ENCODE data around the gene SAA1. TPM values are rescaled to one million over a fixed set of nuclear protein-coding genes. Genes with fewer than 3 reads are reported as not detected.
"Not testable (repeated sequence)": the region's sequence is repeated elsewhere in the genome, so short reads cannot be mapped to it uniquely, and the experiment has no call there.

The SAA1 gene
- polyA plus RNA-seq, 3 donors, result not detected

DNA sequence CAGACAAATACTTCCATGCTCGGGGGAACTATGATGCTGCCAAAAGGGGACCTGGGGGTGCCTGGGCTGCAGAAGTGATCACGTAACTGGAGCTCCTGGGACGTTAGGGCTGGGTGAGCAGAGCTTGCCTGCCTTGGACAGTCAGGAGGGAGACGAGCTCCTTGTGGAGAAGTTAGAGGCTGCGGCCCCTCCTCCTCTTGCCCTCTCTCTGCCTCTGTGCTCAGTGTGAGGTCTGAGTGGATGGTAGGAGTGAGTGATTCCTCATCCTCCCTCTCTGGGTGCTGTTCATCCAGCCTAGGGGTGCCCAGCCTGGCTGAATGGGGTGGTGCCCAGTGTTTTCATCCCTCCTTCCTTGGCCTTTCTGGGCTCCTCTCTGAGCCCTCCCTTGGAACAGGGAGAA is 3.2 kb downstream of the SAA1 start:
- DNase-seq; H3K9ac ChIP-seq (ENCODE audit: insufficient read depth, low read length, poor library complexity, severe bottlenecking); H3K9me3 ChIP-seq (replicated peaks in 1 of 2; ENCODE audit: control insufficient read depth in 1 of 2, insufficient read depth in 1 of 2, low read length in 2 of 2); H2AFZ ChIP-seq (ENCODE audit: insufficient read depth, low read depth, low read length, poor library complexity, severe bottlenecking); H3K27me3 Mint-ChIP-seq (ENCODE audit: low read depth in 3 of 3); H3K4me3 Mint-ChIP-seq; H3K27ac ChIP-seq (ENCODE audit: low read depth in 1 of 2, low read length in 2 of 2); H3K36me3 ChIP-seq (replicated peaks in 1 of 2; ENCODE audit: control insufficient read depth in 1 of 2, insufficient read depth in 2 of 2, low read length in 2 of 2); H3K9me3 Mint-ChIP-seq; H3K36me3 Mint-ChIP-seq; intact Hi-C loops (cut with micrococcal nuclease); H3K4me2 ChIP-seq (replicated peaks; ENCODE audit: extremely low read depth, low read length, poor library complexity, severe bottlenecking); H3K4me3 ChIP-seq (replicated peaks in 1 of 3; ENCODE audit: low read depth in 2 of 3, low read length in 3 of 3); H4K20me1 ChIP-seq (ENCODE audit: insufficient read depth, low read length); H3K79me2 ChIP-seq (ENCODE audit: insufficient read depth, low read length); H3K27me3 ChIP-seq (ENCODE audit: control insufficient read depth in 2 of 2, insufficient read depth in 2 of 2, low read length in 2 of 2): not testable (repeated sequence)
- peaks cover 24% of the 10 kb centered on the region for H3K4me1 Mint-ChIP-seq
- peak overlapping the region in 1 of 7 donors; percentile 5 for H3K27ac Mint-ChIP-seq
- H3K4me1 ChIP-seq (ENCODE audit: control insufficient read depth in 1 of 2, insufficient read depth in 2 of 2, low read length in 2 of 2), result peaks cover 6 to 13% of the 10 kb centered on the region in 2 donors
- no CpG with 5 or more reads among the region's 5 CpGs for WGBS (ENCODE audit: insufficient coverage)

DNA sequence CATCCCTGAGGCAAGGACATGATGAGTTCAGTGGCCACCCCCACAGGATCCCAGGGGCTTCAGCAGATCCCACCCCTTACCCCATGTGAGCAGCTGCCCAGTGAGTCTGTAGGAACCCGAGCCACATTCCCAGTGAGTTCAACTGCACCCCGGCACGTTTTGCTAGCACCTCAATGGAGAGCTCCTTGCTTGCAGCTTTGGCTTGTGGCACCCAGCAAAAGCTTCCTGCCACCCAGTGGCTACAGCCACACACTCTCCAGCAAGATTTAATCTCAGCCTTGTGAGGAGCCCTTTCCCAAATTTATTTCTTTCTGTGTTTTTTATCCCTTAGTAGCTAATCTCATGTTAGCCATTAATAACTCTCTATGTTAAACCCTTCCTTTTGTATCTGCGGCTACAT is 4.0 kb downstream of the SAA1 start:
- Histone ChIP-seq H3K36me3 (replicated peaks in 1 of 2; ENCODE audit: control insufficient read depth in 1 of 2, insufficient read depth in 2 of 2, low read length in 2 of 2) (no peaks in the 10 kb centered on the region), H3K79me2 (ENCODE audit: insufficient read depth, low read length) (no peaks in the 10 kb centered on the region), H3K4me1 (ENCODE audit: control insufficient read depth in 1 of 2, insufficient read depth in 2 of 2, low read length in 2 of 2) (peaks cover 5 to 10% of the 10 kb centered on the region in 2 donors), H3K9me3 (replicated peaks in 1 of 2; ENCODE audit: control insufficient read depth in 1 of 2, insufficient read depth in 1 of 2, low read length in 2 of 2) (peaks cover 0 to 2% of the 10 kb centered on the region in 2 donors), H3K27ac (ENCODE audit: low read depth in 1 of 2, low read length in 2 of 2) (no peak overlapping the region), H3K27me3 (ENCODE audit: control insufficient read depth in 2 of 2, insufficient read depth in 2 of 2, low read length in 2 of 2) (no peaks in the 10 kb centered on the region), H2AFZ (ENCODE audit: insufficient read depth, low read depth, low read length, poor library complexity, severe bottlenecking) (no peak overlapping the region), H4K20me1 (ENCODE audit: insufficient read depth, low read length) (no peaks in the 10 kb centered on the region), H3K9ac (ENCODE audit: insufficient read depth, low read length, poor library complexity, severe bottlenecking) (no peak overlapping the region), H3K4me3 (replicated peaks in 1 of 3; ENCODE audit: low read depth in 2 of 3, low read length in 3 of 3) (no peak overlapping the region), H3K4me2 (replicated peaks; ENCODE audit: extremely low read depth, low read length, poor library complexity, severe bottlenecking) (no peak overlapping the region)
- Mint-ChIP-seq H3K27ac (no peak overlapping the region), H3K9me3 (no peaks in the 10 kb centered on the region), H3K4me3 (no peak overlapping the region), H3K36me3 (peaks cover under 1 to 1% of the 10 kb centered on the region in 2 donors), H3K4me1 (peaks cover 18% of the 10 kb centered on the region), H3K27me3 (ENCODE audit: low read depth in 3 of 3) (peaks cover 0 to 8% (median 2%) of the 10 kb centered on the region in 3 donors)
- TF ChIP-seq, protein P1, sequence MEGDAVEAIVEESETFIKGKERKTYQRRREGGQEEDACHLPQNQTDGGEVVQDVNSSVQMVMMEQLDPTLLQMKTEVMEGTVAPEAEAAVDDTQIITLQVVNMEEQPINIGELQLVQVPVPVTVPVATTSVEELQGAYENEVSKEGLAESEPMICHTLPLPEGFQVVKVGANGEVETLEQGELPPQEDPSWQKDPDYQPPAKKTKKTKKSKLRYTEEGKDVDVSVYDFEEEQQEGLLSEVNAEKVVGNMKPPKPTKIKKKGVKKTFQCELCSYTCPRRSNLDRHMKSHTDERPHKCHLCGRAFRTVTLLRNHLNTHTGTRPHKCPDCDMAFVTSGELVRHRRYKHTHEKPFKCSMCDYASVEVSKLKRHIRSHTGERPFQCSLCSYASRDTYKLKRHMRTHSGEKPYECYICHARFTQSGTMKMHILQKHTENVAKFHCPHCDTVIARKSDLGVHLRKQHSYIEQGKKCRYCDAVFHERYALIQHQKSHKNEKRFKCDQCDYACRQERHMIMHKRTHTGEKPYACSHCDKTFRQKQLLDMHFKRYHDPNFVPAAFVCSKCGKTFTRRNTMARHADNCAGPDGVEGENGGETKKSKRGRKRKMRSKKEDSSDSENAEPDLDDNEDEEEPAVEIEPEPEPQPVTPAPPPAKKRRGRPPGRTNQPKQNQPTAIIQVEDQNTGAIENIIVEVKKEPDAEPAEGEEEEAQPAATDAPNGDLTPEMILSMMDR (IDR thresholded peaks at IDR 0.05), result no peak
- no peak for DNase-seq
- intact Hi-C loops (cut with micrococcal nuclease), result no loop called here
- 91% methylated on average over 4 of the region's 4 CpGs for WGBS (ENCODE audit: insufficient coverage)

All from CD14-positive monocyte (primary cell).